Prostate gland (tissue), 2 donors: ENCODE results near the gene RANBP1. TPM values are rescaled to one million over a fixed set of nuclear protein-coding genes. Genes with fewer than 3 reads are reported as not detected.

Source experiments
- DNase-seq: peaks from one replicate; pipeline ENCODE4 v3.0.0-alpha.2; 2019; ENCODE audit warnings: low spot score
- H3K27ac ChIP-seq, 2 donors: fragments of 200-600 bp; sonication (generic); 2 replicates each; pipeline ENCODE4 v1.5.1; 2017 to 2019
- H3K27me3 ChIP-seq: fragments of 200-600 bp; sonication (generic); replicated peaks from 2 replicates; pipeline ENCODE4 v1.5.1; 2019; ENCODE audit not compliant: insufficient read depth
- H3K36me3 ChIP-seq, 2 donors: fragments of 200-600 bp; sonication (generic); 1 replicate in 1 of 2; 2 replicates in 1 of 2; pipeline versions ENCODE4 v1.5.1 to v1.8.1; 2017 to 2019
- H3K4me1 ChIP-seq: fragments of 200-600 bp; sonication (generic); replicated peaks from 2 replicates; pipeline ENCODE4 v1.5.1; 2019
- H3K4me3 ChIP-seq, 2 donors: fragments of 200-600 bp; sonication (generic); 2 replicates each; pipeline ENCODE4 v1.5.1; 2017 to 2019
- H3K9me3 ChIP-seq: fragments of 200-600 bp; sonication (generic); 2 replicates; pipeline ENCODE4 v1.5.1; 2017
- POLR2A ChIP-seq: fragments of 450-650 bp; IDR thresholded peaks from one replicate; pipeline ENCODE4 v1.6.1; 2016; ENCODE audit warnings: antibody characterized with exemption, mild to moderate bottlenecking
- POLR2AphosphoS5 ChIP-seq: sonication (generic); formaldehyde crosslinking; IDR thresholded peaks from one replicate; pipeline ENCODE4 v1.6.1; 2017; ENCODE audit warnings: antibody characterized with exemption
- WGBS: methylation state at CpG from one replicate; pipeline ENCODE4 v1.1.5; 2018; 5-methylcytosine and 5-hydroxymethylcytosine counted together
- intact Hi-C: fragments of 100-400 bp; cut with DNase I; formaldehyde crosslinking; loops from one replicate; pipeline ENCODE4 v1.14.2; 2022
- total RNA-seq, 2 donors: library from RNA; depleted of rRNA; stranded (reverse); fragments of >200 nt; gene quantifications; one replicate each; pipeline ENCODE4 v1.1.0, GENCODE V29; 2016
- TF ChIP-seq, protein P1 (sequence below), 4 experiments: fragments of 200-600 bp in 2 of 4; fragments of 450-650 bp in 2 of 4; sonication (generic) in 2 of 4; IDR thresholded peaks; 1 replicate in 3 of 4; 2 replicates in 1 of 4; pipeline ENCODE4 v1.5.1; 2016 to 2019; ENCODE audit warnings: antibody characterized with exemption in 4 of 4, mild to moderate bottlenecking in 2 of 4, moderate library complexity in 2 of 4

RANBP1 gene
- total RNA-seq, 2 donors from 2014 or later: 108 to 204 TPM

GRCh38 chr22:20071524-20071972 is 44.4 kb upstream of the RANBP1 start:
- intact Hi-C loops: no loop called here
- no peaks in the 10 kb centered on the region for H3K4me1 ChIP-seq
- H3K36me3 ChIP-seq: no peaks in the 10 kb centered on the region
- H3K27me3 ChIP-seq: no peaks in the 10 kb centered on the region
- no peaks in the 10 kb centered on the region for H3K9me3 ChIP-seq
- H3K4me3 ChIP-seq: no peak overlapping the region
- 90% methylated on average over 8 of the region's 8 CpGs for WGBS
- no peak for DNase-seq
- no peak overlapping the region for H3K27ac ChIP-seq
- no peak for TF ChIP-seq POLR2AphosphoS5
- TF ChIP-seq POLR2A: no peak
- TF ChIP-seq, protein P1, sequence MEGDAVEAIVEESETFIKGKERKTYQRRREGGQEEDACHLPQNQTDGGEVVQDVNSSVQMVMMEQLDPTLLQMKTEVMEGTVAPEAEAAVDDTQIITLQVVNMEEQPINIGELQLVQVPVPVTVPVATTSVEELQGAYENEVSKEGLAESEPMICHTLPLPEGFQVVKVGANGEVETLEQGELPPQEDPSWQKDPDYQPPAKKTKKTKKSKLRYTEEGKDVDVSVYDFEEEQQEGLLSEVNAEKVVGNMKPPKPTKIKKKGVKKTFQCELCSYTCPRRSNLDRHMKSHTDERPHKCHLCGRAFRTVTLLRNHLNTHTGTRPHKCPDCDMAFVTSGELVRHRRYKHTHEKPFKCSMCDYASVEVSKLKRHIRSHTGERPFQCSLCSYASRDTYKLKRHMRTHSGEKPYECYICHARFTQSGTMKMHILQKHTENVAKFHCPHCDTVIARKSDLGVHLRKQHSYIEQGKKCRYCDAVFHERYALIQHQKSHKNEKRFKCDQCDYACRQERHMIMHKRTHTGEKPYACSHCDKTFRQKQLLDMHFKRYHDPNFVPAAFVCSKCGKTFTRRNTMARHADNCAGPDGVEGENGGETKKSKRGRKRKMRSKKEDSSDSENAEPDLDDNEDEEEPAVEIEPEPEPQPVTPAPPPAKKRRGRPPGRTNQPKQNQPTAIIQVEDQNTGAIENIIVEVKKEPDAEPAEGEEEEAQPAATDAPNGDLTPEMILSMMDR (IDR thresholded peaks at IDR 0.05): no peak

DNA sequence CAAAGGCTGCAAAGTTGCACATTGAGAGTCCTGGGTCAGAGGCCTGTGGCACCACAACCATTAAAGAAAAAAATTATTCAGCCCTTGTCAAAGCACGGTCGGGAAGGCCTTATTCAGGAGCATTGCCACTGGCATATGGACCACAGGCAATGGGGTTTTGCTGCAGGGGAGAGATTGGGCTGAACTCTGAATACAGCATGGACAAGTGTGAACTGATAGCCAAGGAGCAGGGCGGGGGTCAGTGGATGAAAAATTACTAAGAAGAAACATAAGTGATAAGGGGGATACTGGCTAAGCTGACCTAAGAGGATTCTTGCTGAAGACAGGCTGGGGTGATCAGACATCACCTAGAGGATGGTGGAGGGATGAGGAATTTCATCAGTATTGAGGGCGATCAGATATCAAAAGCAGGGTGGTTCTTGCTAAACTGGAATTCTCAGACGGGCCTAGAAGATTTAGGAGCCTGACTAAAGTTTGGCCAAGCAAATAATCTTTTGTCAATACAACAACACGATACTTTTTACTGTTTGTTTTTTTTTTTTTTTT is 39.2 kb upstream of the RANBP1 start:
- intact Hi-C loops: no loop called here
- DNase-seq: no peak

GRCh38 chr22:20079745-20080444 is 36.0 kb upstream of the RANBP1 start, which contains the start of gene DGCR8:
TSS of gene DGCR8 (plus strand) at chr22:20080241. CDS start at chr22:20085964, 5,723 bp downstream.
- H3K27ac ChIP-seq: peak within 1 kb of the TSS; percentile 75 to 86
- no peaks in the 10 kb centered on the region for H3K27me3 ChIP-seq
- no peaks in the 10 kb centered on the region for H3K9me3 ChIP-seq
- no peaks in the 10 kb centered on the region for H3K36me3 ChIP-seq
- peaks cover 12% of the 10 kb centered on the region for H3K4me1 ChIP-seq
- peak; percentile 35 for TF ChIP-seq POLR2A
- peak; percentile 94 for TF ChIP-seq POLR2AphosphoS5
- TF ChIP-seq, protein P1 (IDR thresholded peaks at IDR 0.05): peak in 1 of 4 experiments; percentile 33
- peak; percentile 95 for DNase-seq
- intact Hi-C loops: loop anchor here (2.0 to 5.0 kb wide), 2 partner anchors 37 to 52 kb away; partner anchors contain the start of genes RANBP1, TRMT2A and ZDHHC8
- peak within 1 kb of the TSS; percentile 65 to 67 for H3K4me3 ChIP-seq
- WGBS: 0% methylated on average over 58 of the region's 100 CpGs

More for the DNA sequence above, 39.2 kb upstream of the RANBP1 start:
- no peaks in the 10 kb centered on the region for H3K36me3 ChIP-seq
- no peak overlapping the region for H3K27ac ChIP-seq
- no peaks in the 10 kb centered on the region for H3K4me1 ChIP-seq
- TF ChIP-seq POLR2AphosphoS5: no peak
- TF ChIP-seq, protein P1 (IDR thresholded peaks at IDR 0.05): no peak
- TF ChIP-seq POLR2A: no peak
- H3K9me3 ChIP-seq: no peaks in the 10 kb centered on the region
- no peak overlapping the region for H3K4me3 ChIP-seq
- WGBS: 52% methylated on average over 6 of the region's 6 CpGs
- no peaks in the 10 kb centered on the region for H3K27me3 ChIP-seq

GRCh38 chr22:20080445-20080775 is 35.5 kb upstream of the RANBP1 start:
- DNase-seq: peak; percentile 30
- Histone ChIP-seq H3K9me3 (no peaks in the 10 kb centered on the region), H3K4me1 (peaks cover 15% of the 10 kb centered on the region), H3K36me3 (no peaks in the 10 kb centered on the region), H3K27ac (peak overlapping the region; percentile 75 to 84), H3K27me3 (no peaks in the 10 kb centered on the region), H3K4me3 (peak overlapping the region; percentile 65 to 67)
- TF ChIP-seq POLR2A: no peak
- no peak for TF ChIP-seq POLR2AphosphoS5
- TF ChIP-seq, protein P1 (IDR thresholded peaks at IDR 0.05): no peak
- WGBS: 0% methylated on average over 6 of the region's 34 CpGs
- intact Hi-C loops: loop anchor here (2.0 to 5.0 kb wide), 2 partner anchors 36 to 52 kb away; partner anchors contain the start of genes RANBP1, TRMT2A and ZDHHC8
